DMS79 (cell line): ENCODE results near the gene CNST.
"Not testable (repeated sequence)": the region's sequence is repeated elsewhere in the genome, so short reads cannot be mapped to it uniquely, and the experiment has no call there.

Experiments used
- DNase-seq: peaks from one replicate; lab custom pipeline; 2025; lab: John Stamatoyannopoulos, UW

The CNST gene

GRCh38 chr1:246559310-246559709, 6.9 kb upstream of the CNST start:
- DNase-seq, result no peak

GRCh38 chr1:246560833-246561232, 5.4 kb upstream of the CNST start:
- DNase-seq, result not testable (repeated sequence)

DNA sequence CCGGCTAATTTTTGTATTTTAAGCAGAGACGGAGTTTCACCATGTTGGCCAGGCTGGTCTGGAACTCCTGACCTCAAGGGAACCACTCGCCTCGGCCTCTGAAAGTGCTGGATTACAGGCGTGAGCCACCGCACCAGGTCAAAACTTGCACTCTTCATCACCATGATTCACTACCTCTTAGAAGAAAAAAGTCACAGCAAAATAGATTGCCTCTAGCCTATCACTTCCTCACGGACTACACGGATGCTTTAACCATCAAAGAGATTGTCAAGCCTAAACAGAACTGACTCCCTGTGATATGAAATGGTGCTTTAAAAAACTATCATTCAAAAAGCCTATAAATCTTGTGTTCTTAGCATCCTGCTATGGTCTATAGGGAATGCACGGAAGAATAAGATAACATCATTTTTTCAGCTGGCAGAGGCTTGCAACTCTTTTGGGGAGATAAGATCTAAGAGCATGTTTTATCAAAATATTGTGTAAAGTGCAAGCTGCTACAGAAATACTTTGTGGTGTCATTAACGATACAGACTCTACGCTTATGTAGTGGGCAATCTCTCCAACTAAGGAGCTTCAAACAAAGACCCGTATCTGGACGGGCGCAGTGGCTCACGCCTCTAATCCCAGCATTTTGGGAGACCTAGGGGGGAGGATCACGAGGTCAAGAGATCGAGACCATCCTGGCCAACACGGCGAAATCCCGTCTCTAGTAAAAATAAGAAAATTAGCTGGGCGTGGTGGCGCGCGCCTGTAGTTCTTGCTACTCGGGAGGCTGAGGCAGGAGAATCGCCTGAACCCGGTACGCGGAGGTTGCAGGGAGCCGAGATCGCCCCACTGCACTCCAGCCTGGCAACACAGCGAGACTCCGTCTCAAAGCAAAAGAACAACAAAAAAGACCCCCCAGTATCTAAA, 1.2 kb upstream of the CNST start:
- DNase-seq, result no peak

DNA sequence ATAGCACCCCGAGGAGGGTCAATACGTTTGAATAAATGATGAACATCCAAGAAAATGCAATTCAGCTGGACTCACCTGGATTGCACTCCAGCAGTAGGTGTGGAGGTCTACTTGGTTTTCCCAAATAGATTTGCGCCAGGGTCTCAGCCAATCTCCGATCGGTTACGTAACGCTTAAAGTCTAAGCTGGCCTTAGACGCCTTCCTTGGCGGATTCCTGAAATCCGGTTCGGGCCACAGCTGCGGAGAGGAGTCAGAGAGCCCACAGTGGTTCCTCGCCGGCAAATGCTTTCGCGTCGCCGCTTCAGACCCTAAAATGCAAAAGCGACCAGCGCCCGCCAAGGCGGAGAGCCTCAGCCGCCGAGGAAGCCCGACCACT, 517 bp upstream of the CNST start:
- no peak for DNase-seq

DNA sequence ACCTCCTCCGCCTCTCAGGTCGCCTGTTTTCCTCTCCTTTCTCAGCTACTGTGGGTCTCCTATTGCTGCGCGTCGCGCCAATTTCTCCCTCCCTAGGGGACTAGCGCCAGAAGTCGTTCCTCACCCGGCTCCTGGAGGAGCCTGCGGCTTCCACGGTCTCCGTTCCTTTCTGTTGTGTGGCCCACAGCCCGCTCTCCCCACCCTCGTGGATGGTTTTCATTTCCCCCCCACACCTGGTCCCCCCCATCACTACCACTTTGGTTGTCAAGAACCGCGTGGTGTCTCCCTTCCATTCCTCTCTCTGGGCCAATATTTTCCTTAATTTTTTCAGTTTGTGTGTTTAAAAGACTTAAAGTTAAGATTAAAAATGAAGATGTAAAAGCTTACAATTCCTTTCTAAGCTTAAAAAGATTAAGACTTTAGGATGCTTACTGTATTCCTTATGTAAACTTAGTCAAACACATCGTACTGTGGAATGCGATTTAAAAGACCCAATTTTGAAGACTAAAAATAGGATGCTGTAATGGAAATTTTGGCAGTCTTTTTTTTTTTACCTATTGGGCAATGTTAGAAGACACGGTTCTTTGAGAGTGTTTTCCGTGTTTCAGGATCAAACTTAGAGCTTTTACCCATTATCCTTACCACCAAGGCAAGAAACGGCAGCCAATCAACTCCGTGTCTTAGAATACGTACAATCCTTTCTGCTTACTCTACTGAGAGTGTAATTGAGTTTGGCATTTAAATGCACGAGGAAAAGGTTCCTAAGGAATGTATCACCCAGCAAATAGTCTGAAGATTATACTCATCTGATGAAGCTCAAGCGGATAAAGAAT, 773 bp downstream of the CNST start:
- DNase-seq, result no peak

- DNase-seq, result no peak
Measured at GRCh38 chr1:246567646-246568235, 1.5 kb downstream of the CNST start.

GRCh38 chr1:246569248-246570238, 3.3 kb downstream of the CNST start:
- no peak for DNase-seq

- not testable (repeated sequence) for DNase-seq
Measured at GRCh38 chr1:246571309-246571708, 5.1 kb downstream of the CNST start.

DNA sequence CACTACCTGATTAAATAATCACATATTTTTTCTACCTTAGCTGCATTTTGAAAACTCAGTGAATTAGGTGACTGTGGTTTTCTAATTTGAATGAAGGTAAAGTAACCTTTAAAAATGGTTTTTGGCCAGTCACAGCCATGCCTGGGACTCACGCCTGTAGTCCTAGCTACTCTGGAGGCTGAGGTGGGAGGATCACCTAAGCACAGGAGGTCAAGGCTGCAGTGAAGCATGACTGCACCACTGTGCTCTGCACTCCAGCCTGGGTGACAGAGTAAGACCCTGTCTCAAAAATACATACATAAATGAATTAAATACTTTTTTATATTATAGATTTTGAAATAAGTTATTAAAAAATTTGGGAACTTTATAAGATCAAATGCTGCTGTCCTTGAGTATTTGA, 5.7 kb downstream of the CNST start:
- no peak for DNase-seq

- no peak for DNase-seq
Measured at GRCh38 chr1:246572785-246573184, 6.5 kb downstream of the CNST start.

GRCh38 chr1:246573491-246573890, 7.2 kb downstream of the CNST start:
- DNase-seq, result no peak

- DNase-seq, result no peak
Measured at GRCh38 chr1:246576709-246577032, 10.4 kb downstream of the CNST start.

DNA sequence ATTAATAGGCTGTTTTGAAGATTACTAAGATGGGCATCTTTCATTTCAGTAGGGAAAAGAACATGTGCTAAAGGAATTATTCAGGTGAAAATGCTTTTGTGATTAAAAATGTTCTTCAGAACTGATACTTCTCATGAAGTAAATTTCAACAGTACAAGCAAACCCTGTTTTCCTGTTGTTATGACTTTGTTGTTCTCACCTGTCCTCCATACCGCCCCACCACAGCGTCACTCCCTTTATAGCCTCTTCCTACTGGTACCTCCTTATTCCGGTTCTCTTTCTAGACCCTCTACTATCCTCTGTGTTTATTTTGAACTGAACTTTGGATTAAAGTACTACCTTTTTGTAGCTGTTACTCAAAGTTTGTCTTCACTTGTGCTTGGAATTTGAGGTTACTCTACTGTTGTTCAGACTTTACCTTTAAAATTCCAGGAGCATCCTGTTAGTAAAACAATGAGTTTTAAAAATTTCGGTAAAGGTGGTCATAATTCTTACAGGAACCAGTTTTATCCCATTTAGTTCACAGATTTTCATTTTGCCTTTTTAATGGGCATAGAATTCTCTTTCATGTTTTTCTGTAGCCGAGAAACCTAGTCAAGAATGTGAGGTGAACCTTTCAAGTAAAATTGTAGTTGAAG, 10.9 kb downstream of the CNST start:
- DNase-seq, result no peak

DNA sequence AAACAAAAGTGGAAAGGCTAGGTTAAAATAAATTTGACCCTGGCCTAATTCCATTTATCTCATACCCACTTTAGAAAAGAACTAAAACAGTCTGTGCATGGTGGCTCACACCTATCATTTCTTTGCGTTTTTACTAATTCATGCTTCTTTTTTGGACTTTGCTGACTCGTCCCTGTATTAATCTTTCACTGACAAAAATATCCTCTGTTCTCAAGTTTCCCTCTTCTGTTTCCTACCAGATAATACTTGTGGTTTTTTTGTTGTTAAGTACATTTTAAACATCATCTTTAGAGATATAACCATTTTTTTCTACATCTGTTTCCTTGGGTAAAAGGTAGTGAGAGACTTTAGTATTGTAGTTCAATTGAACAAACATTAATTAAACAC, 11.5 kb downstream of the CNST start:
- no peak for DNase-seq

GRCh38 chr1:246579818-246580217, 13.6 kb downstream of the CNST start:
- no peak for DNase-seq

DNA sequence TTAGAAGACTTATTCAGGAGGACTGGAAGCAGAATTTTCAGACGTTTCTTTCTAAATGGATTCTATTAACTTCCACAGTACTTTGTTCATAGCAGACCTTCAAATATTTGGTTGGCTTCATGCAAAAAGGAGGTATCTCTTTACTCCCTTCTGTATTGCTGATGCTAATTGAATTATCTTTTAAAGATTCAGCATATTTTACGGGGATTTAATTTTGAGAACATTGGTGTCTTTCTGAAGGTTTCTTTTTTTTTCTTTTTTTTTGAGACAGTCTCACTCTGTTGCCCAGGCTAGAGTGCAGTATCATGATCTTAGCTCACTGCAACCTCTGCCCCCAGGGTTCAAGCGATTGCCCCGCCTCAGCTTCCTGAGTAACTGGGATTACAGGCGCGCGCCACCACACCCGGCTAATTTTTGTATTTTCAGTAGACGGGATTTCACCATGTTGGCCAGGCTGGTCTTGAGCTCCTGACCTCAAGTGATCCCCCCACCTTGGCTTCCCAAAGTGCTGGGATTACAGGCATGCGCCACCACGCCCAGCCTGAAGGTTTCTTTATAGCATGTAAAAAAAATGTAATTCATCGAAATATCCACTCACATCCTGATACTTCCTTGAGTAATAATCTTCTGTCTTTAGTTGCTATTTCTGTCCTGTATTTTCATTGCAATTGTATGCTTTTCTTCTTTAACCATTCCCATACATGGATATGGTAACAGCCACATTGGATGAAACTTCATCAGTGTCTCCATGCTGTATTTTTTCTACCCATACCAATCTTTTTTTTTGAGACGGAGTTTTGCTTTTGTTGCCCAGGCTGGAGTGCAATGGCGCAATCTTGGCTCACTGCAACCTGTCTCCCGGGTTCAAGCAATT, 14.5 kb downstream of the CNST start:
- DNase-seq, result no peak

DNA sequence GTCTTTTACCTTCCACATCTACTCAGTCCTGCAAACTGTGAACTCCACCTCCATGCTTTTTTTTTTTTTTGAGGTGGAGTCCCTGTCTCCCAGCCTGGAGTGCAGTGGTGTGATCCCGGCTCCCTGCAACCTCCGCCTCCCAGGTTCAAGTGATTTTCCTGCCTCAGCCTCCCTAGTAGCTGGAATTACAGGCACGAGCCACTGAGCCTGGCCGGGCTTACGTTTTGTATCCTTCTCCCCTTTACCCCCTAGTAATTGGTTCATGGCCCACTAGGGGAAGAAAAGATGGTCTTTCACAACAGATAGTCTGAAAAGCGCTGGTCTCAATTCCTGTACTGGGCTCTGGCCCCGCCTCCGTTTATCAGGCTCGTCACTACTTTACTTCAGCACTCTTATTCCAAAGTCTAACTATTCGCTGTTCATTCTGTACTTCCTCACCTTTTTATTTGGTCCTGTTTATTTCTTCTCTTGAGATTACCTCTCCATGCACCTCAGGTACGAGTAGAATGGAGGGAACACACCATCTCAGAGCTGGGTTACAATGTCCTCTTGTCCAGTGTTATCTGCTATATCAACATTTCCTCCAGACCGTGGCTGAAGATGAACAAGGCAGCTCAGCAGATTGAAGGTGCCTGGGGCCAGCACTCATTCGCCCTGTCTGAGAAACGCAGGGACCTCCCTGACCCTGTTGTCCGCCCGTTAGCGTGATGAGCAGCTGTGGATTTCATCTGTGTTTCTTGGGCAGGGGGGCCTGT, 16.2 kb downstream of the CNST start:
- no peak for DNase-seq

DNA sequence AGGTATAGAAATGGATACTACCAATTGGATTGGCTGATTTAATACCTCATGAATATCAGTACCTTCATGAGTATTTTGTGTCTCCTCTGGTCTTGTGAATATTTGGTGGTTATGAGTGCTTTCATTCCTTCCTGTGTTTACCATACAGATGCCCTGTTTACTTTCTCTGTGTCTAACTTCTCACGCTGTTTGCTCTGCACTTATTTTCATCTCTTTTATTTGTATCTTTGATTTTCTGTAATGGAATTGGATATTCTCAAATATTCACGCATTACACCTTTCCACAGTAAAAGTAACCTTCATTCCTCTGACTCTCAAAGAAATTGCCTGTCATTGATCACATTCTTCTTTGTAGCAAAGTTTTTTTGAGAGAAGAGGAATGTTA, 16.8 kb downstream of the CNST start:
- no peak for DNase-seq

- peak; percentile 49 for DNase-seq
Measured at GRCh38 chr1:246583448-246584185, 17.4 kb downstream of the CNST start.
